Brain microvascular endothelial cell (primary cell): ENCODE data around the gene BABAM2.

Experiments used
- DNase-seq: peaks from one replicate; pipeline ENCODE4 v3.0.0-alpha.2; 2020
- H3K27ac ChIP-seq: fragments of 250-450 bp; sonication (Bioruptor Pico); 2 replicates; pipeline ENCODE4 v1.5.1; 2020; ENCODE audit warnings: mild to moderate bottlenecking, moderate library complexity
- H3K27me3 ChIP-seq: fragments of 250-450 bp; sonication (Bioruptor Pico); replicated peaks from 2 replicates; pipeline ENCODE4 v1.5.1; 2020; ENCODE audit warnings: mild to moderate bottlenecking
- H3K36me3 ChIP-seq: fragments of 250-450 bp; sonication (Bioruptor Pico); replicated peaks from 2 replicates; pipeline ENCODE4 v1.5.1; 2020; ENCODE audit warnings: mild to moderate bottlenecking
- H3K4me3 ChIP-seq: 2 replicates; pipeline ENCODE4 v1.5.1; 2011; ENCODE audit warnings: low read depth, mild to moderate bottlenecking, control low read depth, low read length, moderate library complexity
- CTCF ChIP-seq: IDR thresholded peaks from 2 replicates; pipeline ENCODE4 v1.5.1; 2011; ENCODE audit warnings: low read depth, mild to moderate bottlenecking, moderate library complexity, low read length, control low read depth, inconsistent platforms; ENCODE audit errors: missing control alignments
- in situ Hi-C: cut with HindIII; loops from 2 replicates; pipeline ENCODE4 v1.10.0; 2017; ENCODE audit warnings: low sequenced_read_pairs, low pct_ligation_motif_present

Gene BABAM2

GRCh38 chr2:28269019-28269784 is 378.7 kb downstream of the BABAM2 start:
- in situ Hi-C loops, result no loop called here
- no peaks in the 10 kb centered on the region for H3K27me3 ChIP-seq
- no peak for TF ChIP-seq CTCF
- no peak overlapping the region for H3K27ac ChIP-seq
- no peak for DNase-seq
- H3K36me3 ChIP-seq, result no peaks in the 10 kb centered on the region
- no peak overlapping the region for H3K4me3 ChIP-seq

- Histone ChIP-seq H3K27ac (no peak overlapping the region), H3K27me3 (no peaks in the 10 kb centered on the region), H3K36me3 (no peaks in the 10 kb centered on the region), H3K4me3 (no peak overlapping the region)
- in situ Hi-C loops, result no loop called here
- no peak for TF ChIP-seq CTCF
- DNase-seq, result no peak
These were observed 380.1 kb downstream of the BABAM2 start for GRCh38 chr2:28270456-28271152.

GRCh38 chr2:28271231-28271918 is 380.8 kb downstream of the BABAM2 start:
- H3K27me3 ChIP-seq, result no peaks in the 10 kb centered on the region
- no peaks in the 10 kb centered on the region for H3K36me3 ChIP-seq
- no peak for TF ChIP-seq CTCF
- in situ Hi-C loops, result no loop called here
- no peak overlapping the region for H3K27ac ChIP-seq
- no peak overlapping the region for H3K4me3 ChIP-seq
- no peak for DNase-seq

GRCh38 chr2:28271919-28272250 is 381.4 kb downstream of the BABAM2 start:
- no peak overlapping the region for H3K27ac ChIP-seq
- DNase-seq, result no peak
- H3K36me3 ChIP-seq, result no peaks in the 10 kb centered on the region
- in situ Hi-C loops, result no loop called here
- no peaks in the 10 kb centered on the region for H3K27me3 ChIP-seq
- H3K4me3 ChIP-seq, result no peak overlapping the region
- TF ChIP-seq CTCF, result no peak

- Histone ChIP-seq H3K27ac (no peak overlapping the region), H3K4me3 (no peak overlapping the region), H3K36me3 (no peaks in the 10 kb centered on the region), H3K27me3 (no peaks in the 10 kb centered on the region)
- TF ChIP-seq CTCF, result no peak
- in situ Hi-C loops, result no loop called here
- no peak for DNase-seq
These were observed 383.2 kb downstream of the BABAM2 start for GRCh38 chr2:28273751-28274150.
